Middle frontal gyrus (tissue), 1 donor: Measurements from ENCODE around the gene NRG3.

Experiments used
- DNase-seq: peaks from one replicate; pipeline ENCODE4 v3.0.0-alpha.2; 2015; ENCODE audit warnings: low spot score; ENCODE audit errors: extremely low spot score

The NRG3 gene

DNA sequence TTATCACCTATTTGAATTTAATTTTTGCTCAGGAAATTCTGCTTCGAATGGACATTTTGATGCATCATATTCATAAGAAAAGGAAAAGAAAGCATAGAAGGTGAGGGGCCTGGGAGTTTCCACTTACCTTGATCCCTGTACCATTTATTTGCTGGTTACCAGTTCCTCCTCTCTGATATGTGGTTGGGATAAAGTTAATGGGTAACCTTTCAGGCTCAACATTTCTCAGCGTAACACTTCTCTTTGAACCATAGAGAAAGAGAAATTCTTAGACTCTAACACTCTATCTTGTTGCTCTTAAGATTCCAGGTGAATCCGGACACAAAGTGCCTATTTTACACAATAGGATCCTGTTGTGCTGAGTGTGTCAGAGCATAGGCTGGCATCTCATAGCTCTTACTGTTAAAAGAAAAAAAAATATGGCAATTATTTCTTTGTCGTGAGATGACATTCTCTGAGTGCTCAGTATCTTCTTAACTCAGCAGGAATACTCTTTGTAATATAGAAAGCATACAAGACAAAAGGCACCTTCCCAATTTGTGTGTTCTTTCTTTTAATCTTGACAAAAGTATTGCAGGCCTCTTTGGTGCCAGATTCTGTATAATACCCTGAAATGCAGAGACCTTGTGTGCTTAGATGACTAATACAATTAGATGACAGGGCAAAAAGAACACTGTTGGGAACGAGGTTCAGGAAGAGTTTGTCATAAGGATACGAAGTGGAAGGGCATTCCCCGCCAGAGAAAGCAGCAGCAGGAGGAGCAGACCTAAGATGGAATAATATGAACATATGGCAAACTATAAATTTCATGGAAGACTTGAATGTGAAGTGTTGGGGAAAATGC, 689.6 kb downstream of the NRG3 start:
- no peak for DNase-seq

DNA sequence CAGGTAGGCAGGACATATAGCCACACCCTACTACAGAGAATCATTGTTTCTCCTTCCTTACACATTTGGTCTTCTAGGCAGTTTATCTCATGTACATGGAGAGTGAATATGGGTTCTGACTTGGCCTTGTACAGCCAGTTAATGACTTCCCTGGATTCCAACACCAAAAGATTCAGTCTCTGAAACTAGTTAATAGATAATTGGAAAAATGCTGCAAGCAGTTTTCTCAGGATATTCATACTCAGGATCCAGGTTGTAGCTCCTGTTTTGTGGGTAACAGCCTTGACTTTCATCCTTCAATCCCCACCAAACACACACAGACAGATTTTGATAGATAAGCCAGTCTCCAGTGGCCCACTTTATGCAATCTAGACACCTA, 690.2 kb downstream of the NRG3 start:
- no peak for DNase-seq

- DNase-seq, result no peak
Observed at GRCh38 chr10:82572744-82573143, 697.8 kb downstream of the NRG3 start.

GRCh38 chr10:82574081-82574480, 699.1 kb downstream of the NRG3 start:
- no peak for DNase-seq

- DNase-seq, result no peak
Observed at GRCh38 chr10:82575318-82575717, 700.3 kb downstream of the NRG3 start.

DNA sequence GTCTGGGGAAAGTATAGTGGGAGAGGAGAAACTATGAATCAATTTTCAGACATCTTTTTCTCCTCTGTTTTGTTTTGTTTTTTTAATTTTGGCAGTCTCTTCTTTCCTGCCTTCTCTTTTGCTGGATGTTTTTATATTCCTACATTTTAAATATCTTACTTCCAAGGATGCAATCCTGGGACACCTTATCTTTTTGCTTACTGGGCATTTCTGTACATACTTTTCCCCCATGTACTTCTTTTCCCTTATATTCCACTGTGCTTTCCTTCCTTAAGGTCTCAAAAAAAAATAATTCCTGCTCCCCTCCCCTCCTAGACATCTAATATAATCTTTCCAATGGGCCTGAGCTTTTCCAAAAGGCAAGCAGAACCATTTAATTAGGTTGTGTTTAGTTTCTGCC, 701.1 kb downstream of the NRG3 start:
- no peak for DNase-seq

GRCh38 chr10:82581940-82582339, 706.9 kb downstream of the NRG3 start:
- no peak for DNase-seq

DNA sequence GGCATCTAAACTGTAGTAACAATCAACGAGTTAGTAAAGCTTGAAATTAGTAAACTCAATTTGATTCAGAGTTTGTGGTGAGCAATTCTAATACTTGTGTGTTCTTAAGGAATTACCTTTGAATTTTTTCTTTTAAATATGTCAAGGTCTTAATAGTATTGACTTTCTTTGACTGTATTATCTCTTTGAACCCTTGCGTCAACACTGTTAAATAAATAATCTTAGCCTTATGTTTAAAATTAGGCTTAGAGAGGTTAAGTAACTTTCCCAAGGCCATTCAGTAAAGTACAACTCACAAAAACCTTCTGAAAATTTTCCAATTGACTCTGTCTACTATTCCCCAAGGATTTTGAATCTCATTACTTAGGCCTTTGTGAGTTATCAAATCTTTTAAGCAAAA, 716.4 kb downstream of the NRG3 start:
- DNase-seq, result no peak

- DNase-seq, result no peak
Observed at GRCh38 chr10:82597840-82598239, 722.8 kb downstream of the NRG3 start.

DNA sequence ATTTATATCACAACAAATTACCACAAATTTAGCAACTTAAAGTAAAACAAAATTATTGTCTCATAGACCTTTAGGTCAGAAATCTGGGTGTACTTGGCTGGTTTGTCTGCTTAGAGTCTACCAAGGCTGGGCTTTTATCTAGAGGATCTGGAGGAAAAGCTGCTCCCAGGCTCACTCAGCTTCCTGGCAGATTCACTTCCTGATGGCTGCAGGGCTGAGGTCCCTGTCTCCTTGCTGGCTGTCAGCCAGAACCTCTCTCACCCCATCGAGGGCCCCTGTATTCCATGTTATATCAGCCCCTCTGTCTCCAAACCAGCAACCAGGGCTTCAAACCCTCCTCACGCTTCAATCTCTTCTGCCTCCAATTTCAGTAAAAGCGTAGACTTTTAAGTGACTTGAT, 734.9 kb downstream of the NRG3 start:
- DNase-seq, result no peak

GRCh38 chr10:82618007-82618406, 743.0 kb downstream of the NRG3 start:
- no peak for DNase-seq

DNA sequence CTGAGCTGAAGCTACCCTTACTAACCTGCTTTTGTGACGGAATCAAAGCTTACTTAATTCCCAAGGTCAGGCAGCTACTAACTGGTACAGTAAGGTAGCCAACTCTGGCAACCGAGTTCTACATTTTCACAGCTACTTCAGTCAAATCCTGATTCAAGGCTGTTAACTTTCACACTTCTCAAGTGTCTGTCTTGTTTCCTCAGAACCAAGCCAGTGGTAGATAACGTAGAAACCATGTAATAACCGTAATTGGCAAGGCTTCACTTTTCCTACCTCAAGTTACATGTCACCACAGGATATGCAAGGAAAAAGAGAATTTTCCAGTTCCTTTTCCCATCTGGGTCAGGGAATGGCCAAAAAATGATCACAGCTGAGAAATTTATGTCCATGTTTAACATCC, 746.7 kb downstream of the NRG3 start:
- no peak for DNase-seq

DNA sequence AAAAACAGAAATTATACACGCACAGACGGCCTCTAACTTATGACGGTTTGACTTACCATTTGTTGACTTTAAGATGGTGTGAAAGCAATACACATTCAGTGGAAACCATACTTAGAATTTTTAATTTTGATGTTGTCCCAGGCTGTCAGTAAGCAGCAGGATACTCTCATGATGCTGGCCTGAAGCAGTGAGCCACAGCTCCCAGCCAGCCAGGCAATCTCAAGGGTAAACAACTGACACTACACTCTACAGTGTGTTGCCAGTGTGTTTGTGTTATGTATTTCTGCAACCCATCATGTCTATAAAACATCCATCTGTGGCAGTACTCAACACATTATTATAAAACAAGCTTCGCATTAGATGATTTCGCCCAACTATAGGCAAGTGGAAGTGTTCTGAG, 747.5 kb downstream of the NRG3 start:
- no peak for DNase-seq

GRCh38 chr10:82625512-82626189, 750.7 kb downstream of the NRG3 start:
- no peak for DNase-seq

- no peak for DNase-seq
Observed at GRCh38 chr10:82628373-82628772, 753.4 kb downstream of the NRG3 start.

DNA sequence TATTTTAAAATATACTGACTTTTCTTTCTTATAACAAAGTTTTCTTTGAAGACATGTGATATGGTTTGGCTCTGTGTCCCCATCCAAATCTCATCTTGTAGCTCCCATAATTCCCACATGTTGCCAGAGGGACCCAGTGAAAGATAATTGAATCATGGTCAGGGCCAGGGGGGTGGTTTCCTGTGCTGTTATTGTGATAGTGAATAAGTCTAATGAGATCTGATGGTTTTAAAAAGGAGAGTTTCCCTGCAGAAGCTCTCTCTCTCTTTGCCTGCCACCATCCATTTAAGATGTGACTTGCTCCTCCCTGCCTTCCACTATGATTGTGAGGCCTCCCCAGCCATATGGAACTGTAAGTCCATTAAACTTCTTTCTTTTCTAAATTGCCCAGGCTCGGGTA, 768.1 kb downstream of the NRG3 start:
- DNase-seq, result no peak

- DNase-seq, result no peak
Observed at GRCh38 chr10:82643601-82644000, 768.6 kb downstream of the NRG3 start.

DNA sequence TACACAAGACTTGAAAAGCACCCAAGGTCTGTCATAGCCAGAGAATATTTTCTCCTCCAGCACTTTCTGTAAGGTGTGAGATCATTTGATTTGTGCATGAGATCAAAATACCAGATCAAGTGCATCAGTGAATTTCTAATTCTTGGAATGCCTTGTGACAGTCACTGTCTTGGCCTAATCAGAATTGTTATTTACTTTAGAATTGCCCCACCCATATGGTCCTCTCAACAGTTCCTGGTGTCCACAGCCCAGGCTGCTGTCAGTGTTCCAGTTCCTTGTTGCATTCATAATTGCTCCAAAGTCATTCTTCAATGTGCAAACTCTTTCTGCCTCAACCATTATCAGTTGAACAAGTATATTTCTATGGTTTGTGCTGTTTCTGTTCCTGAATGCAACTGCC, 770.2 kb downstream of the NRG3 start:
- no peak for DNase-seq

GRCh38 chr10:82653244-82654155, 778.5 kb downstream of the NRG3 start:
- DNase-seq, result no peak

GRCh38 chr10:82660205-82660604, 785.2 kb downstream of the NRG3 start:
- DNase-seq, result no peak

DNA sequence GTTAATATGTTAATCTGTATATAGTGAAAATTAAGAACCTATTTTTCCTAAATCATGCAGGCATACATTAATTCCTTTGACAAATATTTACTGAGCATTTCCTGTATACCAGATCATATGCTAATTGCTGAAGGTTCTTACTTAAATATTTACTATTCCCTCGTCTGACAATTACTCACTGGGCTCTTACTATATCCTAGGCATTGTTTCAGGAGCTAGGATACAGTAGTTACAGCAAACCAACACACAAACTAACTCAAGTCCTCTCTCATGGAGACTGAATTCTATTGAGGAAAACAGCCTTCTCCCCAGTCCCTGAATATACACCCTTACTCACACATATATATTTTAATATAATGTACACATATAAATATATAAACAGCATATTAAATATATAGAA, 786.0 kb downstream of the NRG3 start:
- DNase-seq, result no peak

DNA sequence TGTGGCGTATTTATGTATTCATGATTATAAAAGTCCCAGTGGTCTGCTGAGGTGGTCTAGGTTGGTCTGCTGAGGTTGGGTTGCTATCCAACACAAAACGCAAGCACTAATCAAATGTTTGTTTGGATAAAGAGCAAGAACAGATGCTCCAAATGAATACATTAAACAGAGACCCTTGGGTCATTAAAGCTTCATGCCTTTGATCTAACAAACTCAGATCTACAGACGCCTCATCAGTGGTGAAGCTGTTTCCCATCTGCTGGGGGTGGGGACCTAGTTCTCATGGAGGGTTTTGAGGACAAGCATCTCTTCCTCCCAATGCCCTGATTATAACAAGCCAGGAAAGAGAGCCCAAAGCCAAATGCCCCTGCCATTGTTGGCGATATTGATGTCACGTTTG, 786.7 kb downstream of the NRG3 start:
- DNase-seq, result no peak
